Measurements from ENCODE around the gene PCCA.

PCCA gene

GRCh38 chr13:100395698-100396373 is 306.9 kb downstream of the PCCA start:
- in situ Hi-C loops (cut with MboI; ENCODE audit: low sequenced_read_pairs): no loop called here

GRCh38 chr13:100396776-100397175 is 307.9 kb downstream of the PCCA start:
- in situ Hi-C loops (cut with MboI; ENCODE audit: low sequenced_read_pairs): no loop called here

- in situ Hi-C loops (cut with MboI; ENCODE audit: low sequenced_read_pairs): no loop called here
Measured at GRCh38 chr13:100397627-100398026, 308.7 kb downstream of the PCCA start.

GRCh38 chr13:100398360-100398759 is 309.5 kb downstream of the PCCA start:
- in situ Hi-C loops (cut with MboI; ENCODE audit: low sequenced_read_pairs): no loop called here

GRCh38 chr13:100399455-100399854 is 310.6 kb downstream of the PCCA start:
- in situ Hi-C loops (cut with MboI; ENCODE audit: low sequenced_read_pairs): no loop called here

- in situ Hi-C loops (cut with MboI; ENCODE audit: low sequenced_read_pairs): no loop called here
Measured at GRCh38 chr13:100403675-100404074, 314.8 kb downstream of the PCCA start.

GRCh38 chr13:100409132-100409531 is 320.2 kb downstream of the PCCA start:
- in situ Hi-C loops (cut with MboI; ENCODE audit: low sequenced_read_pairs): no loop called here

GRCh38 chr13:100423375-100423774 is 334.5 kb downstream of the PCCA start:
- in situ Hi-C loops (cut with MboI; ENCODE audit: low sequenced_read_pairs): no loop called here

GRCh38 chr13:100428986-100429385 is 340.1 kb downstream of the PCCA start:
- in situ Hi-C loops (cut with MboI; ENCODE audit: low sequenced_read_pairs): no loop called here

GRCh38 chr13:100432611-100433010 is 343.7 kb downstream of the PCCA start:
- in situ Hi-C loops (cut with MboI; ENCODE audit: low sequenced_read_pairs): no loop called here

GRCh38 chr13:100433475-100433874 is 344.6 kb downstream of the PCCA start:
- in situ Hi-C loops (cut with MboI; ENCODE audit: low sequenced_read_pairs): no loop called here

- in situ Hi-C loops (cut with MboI; ENCODE audit: low sequenced_read_pairs): no loop called here
Measured at GRCh38 chr13:100434010-100434763, 345.3 kb downstream of the PCCA start.

GRCh38 chr13:100436099-100436498 is 347.2 kb downstream of the PCCA start:
- in situ Hi-C loops (cut with MboI; ENCODE audit: low sequenced_read_pairs): no loop called here

- in situ Hi-C loops (cut with MboI; ENCODE audit: low sequenced_read_pairs): no loop called here
Measured at GRCh38 chr13:100438059-100438788, 349.3 kb downstream of the PCCA start.

- in situ Hi-C loops (cut with MboI; ENCODE audit: low sequenced_read_pairs): no loop called here
Measured at GRCh38 chr13:100439247-100439970, 350.5 kb downstream of the PCCA start.

GRCh38 chr13:100440751-100441425 is 352.0 kb downstream of the PCCA start:
- in situ Hi-C loops (cut with MboI; ENCODE audit: low sequenced_read_pairs): no loop called here

- in situ Hi-C loops (cut with MboI; ENCODE audit: low sequenced_read_pairs): no loop called here
Measured at GRCh38 chr13:100442095-100442832, 353.4 kb downstream of the PCCA start.

- in situ Hi-C loops (cut with MboI; ENCODE audit: low sequenced_read_pairs): no loop called here
Measured at GRCh38 chr13:100443278-100443997, 354.5 kb downstream of the PCCA start.

GRCh38 chr13:100443998-100444328 is 355.1 kb downstream of the PCCA start:
- in situ Hi-C loops (cut with MboI; ENCODE audit: low sequenced_read_pairs): no loop called here

Measured in hTERT RPE-1 (cell line).